WTC11 (cell line): ENCODE data around the gene ZNF292. TPM values are rescaled to one million over a fixed set of nuclear protein-coding genes. Genes with fewer than 3 reads are reported as not detected.

Source experiments
- ATAC-seq: fragments of 200-7000 bp; cut with Tn5 transposase; 2 replicates; pipeline ENCODE4 v1.10.0; 2021; ENCODE audit warnings: mild to moderate bottlenecking, moderate library complexity
- CTCF ChIA-PET: fragments of 300-600 bp; sonication (Branson Sonifier 250); formaldehyde crosslinking; loops from one replicate; lab custom pipeline; 2021; ENCODE audit warnings: antibody characterized with exemption; lab: Charles Lee
- POLR2A ChIA-PET: fragments of 350-600 bp; sonication (Branson Sonifier 250); formaldehyde crosslinking; loops from one replicate; lab custom pipeline; 2021; ENCODE audit warnings: antibody characterized with exemption; lab: Charles Lee
- DNase-seq: peaks from one replicate; pipeline ENCODE4 v3.0.0; 2021; ENCODE audit warnings: low spot score
- H3K27ac Mint-ChIP-seq: 2 replicates; pipeline ENCODE4 v1.8.0; 2021; ENCODE audit warnings: mixed read lengths
- H3K27me3 Mint-ChIP-seq: 2 replicates; pipeline ENCODE4 v1.8.0; 2021; ENCODE audit warnings: low read depth, mild to moderate bottlenecking, moderate library complexity, mixed read lengths
- H3K36me3 Mint-ChIP-seq: 2 replicates; pipeline ENCODE4 v1.8.0; 2021; ENCODE audit warnings: mixed read lengths
- H3K4me1 Mint-ChIP-seq: 2 replicates; pipeline ENCODE4 v1.8.0; 2022; ENCODE audit warnings: mixed read lengths
- H3K4me3 Mint-ChIP-seq: 2 replicates; pipeline ENCODE4 v1.8.0; 2021; ENCODE audit warnings: mild to moderate bottlenecking, moderate library complexity, mixed read lengths
- H3K9me3 Mint-ChIP-seq: 2 replicates; pipeline ENCODE4 v1.8.0; 2021; ENCODE audit warnings: mixed read lengths
- ETV6 ChIP-seq: sonication (generic); formaldehyde crosslinking; IDR thresholded peaks from 2 replicates; pipeline ENCODE4 v1.8.1; 2022; ENCODE audit warnings: mild to moderate bottlenecking, missing genetic modification reagents
- FOXP1 ChIP-seq: sonication (generic); formaldehyde crosslinking; IDR thresholded peaks from 2 replicates; pipeline ENCODE4 v1.8.0; 2022; ENCODE audit warnings: missing genetic modification reagents, mild to moderate bottlenecking, moderate library complexity, borderline replicate concordance
- GABPB1 ChIP-seq: sonication (generic); formaldehyde crosslinking; IDR thresholded peaks from 2 replicates; pipeline ENCODE4 v1.8.1; 2023; ENCODE audit warnings: mild to moderate bottlenecking, missing genetic modification reagents
- GTF2I ChIP-seq: fragments of 250-450 bp; sonication (Bioruptor Pico); conservative IDR thresholded peaks from 2 replicates; pipeline ENCODE4 v1.4.0; 2021; ENCODE audit warnings: mild to moderate bottlenecking
- HMGA2 ChIP-seq: fragments of 250-450 bp; sonication (Bioruptor Pico); IDR thresholded peaks from 2 replicates; pipeline ENCODE4 v1.4.0; 2021; ENCODE audit warnings: mild to moderate bottlenecking, moderate library complexity
- MXD4 ChIP-seq: fragments of 250-450 bp; sonication (Bioruptor Pico); IDR thresholded peaks from 2 replicates; pipeline ENCODE4 v1.8.0; 2021; ENCODE audit warnings: mild to moderate bottlenecking, moderate library complexity, borderline replicate concordance
- OVOL2 ChIP-seq: fragments of 250-450 bp; sonication (Bioruptor Pico); IDR thresholded peaks from 2 replicates; pipeline ENCODE4 v1.9.0; 2021; ENCODE audit warnings: mild to moderate bottlenecking, borderline replicate concordance
- SMAD3 ChIP-seq: sonication (generic); formaldehyde crosslinking; IDR thresholded peaks from 2 replicates; pipeline ENCODE4 v1.8.0; 2022; ENCODE audit warnings: missing genetic modification reagents, mild to moderate bottlenecking, borderline replicate concordance
- ZNF121 ChIP-seq: sonication (generic); formaldehyde crosslinking; IDR thresholded peaks from 2 replicates; pipeline ENCODE4 v1.8.0; 2023; ENCODE audit warnings: missing genetic modification reagents
- ZNF138 ChIP-seq: sonication (generic); formaldehyde crosslinking; conservative IDR thresholded peaks from 2 replicates; pipeline ENCODE4 v1.8.1; 2022; ENCODE audit warnings: mild to moderate bottlenecking, moderate library complexity, missing genetic modification reagents
- ZNF317 ChIP-seq: sonication (generic); formaldehyde crosslinking; IDR thresholded peaks from 2 replicates; pipeline ENCODE4 v1.8.1; 2023; ENCODE audit warnings: low read depth, mild to moderate bottlenecking, moderate library complexity, missing genetic modification reagents, borderline replicate concordance
- ZNF396 ChIP-seq: fragments of 250-450 bp; sonication (Bioruptor Pico); IDR thresholded peaks from 2 replicates; pipeline ENCODE4 v1.8.0; 2021; ENCODE audit warnings: mild to moderate bottlenecking, moderate library complexity, borderline replicate concordance
- ZNF423 ChIP-seq: fragments of 250-450 bp; sonication (Bioruptor Pico); IDR thresholded peaks from 2 replicates; pipeline ENCODE4 v2.1.2; 2022; ENCODE audit warnings: mild to moderate bottlenecking, moderate library complexity
- total RNA-seq: library from RNA; stranded (reverse); gene quantifications from 3 replicates; pipeline ENCODE4 v1.2.3, GENCODE V29; 2021
- TF ChIP-seq, protein P1 (sequence below): fragments of 250-450 bp; sonication (Bioruptor Pico); conservative IDR thresholded peaks from 2 replicates; pipeline ENCODE4 v1.9.0; 2021; ENCODE audit warnings: mild to moderate bottlenecking
- TF ChIP-seq, protein P2 (sequence below): sonication (generic); formaldehyde crosslinking; IDR thresholded peaks from 2 replicates; pipeline ENCODE4 v1.8.1; 2023; ENCODE audit warnings: mild to moderate bottlenecking, missing genetic modification reagents
- TF ChIP-seq, protein P3 (sequence below): sonication (generic); formaldehyde crosslinking; IDR thresholded peaks from 2 replicates; pipeline ENCODE4 v1.8.1; 2022; ENCODE audit warnings: low read depth, missing genetic modification reagents, borderline replicate concordance
- TF ChIP-seq, protein P4 (sequence below): fragments of 200-600 bp; IDR thresholded peaks from 2 replicates; pipeline ENCODE4 v1.8.0; 2022; ENCODE audit warnings: antibody characterized with exemption

Gene ZNF292
- total RNA-seq, 1 experiment from 2014 or later, result 42.1 TPM

DNA sequence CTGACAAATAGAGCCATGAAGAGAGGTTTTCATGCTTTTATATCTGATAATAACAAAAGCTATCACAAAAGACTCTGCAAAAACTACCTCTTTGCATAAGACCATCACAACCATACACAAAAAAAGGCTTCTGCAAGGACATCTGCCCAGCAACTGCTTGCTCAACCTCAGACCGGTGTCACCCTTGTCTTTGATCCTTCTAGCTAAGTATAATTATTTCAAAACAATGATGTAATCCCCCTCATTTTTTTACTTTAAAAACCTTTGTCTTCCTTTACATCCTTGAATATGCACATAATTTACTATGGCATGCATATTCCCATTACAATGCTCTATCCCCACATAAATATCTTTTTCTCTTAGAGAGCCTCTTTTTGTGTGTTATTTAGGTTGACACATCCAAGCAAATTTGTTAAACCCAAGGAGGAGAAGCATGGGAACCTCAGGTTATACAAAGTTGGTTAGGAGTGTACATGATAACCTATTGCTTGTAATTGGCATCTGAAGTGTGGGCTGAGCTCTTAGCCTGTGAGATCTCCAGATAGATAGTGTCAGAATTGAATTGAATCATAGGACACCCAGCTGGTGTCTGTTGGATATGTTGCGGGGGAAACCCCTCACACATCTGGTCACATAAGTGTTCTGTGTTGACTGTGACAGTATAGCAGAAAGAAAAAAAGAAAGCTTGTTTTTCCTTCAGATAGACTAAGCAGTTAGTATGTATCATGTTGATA lies 39.8 kb upstream of the ZNF292 start:
- TF ChIP-seq ZNF317, result no peak
- Mint-ChIP-seq H3K9me3 (peaks cover 2% of the 10 kb centered on the region), H3K27ac (0 out of 2 replicates have a peak overlapping the region, but pooled peaks have one; percentile 3), H3K36me3 (0 out of 2 replicates have a peak, but pooled peaks cover 1% of the 10 kb centered on the region), H3K4me1 (peaks cover 12% of the 10 kb centered on the region), H3K27me3 (no peaks in the 10 kb centered on the region), H3K4me3 (no peak overlapping the region)
- ATAC-seq (no peak), DNase-seq (no peak)
- CTCF ChIA-PET, result interaction anchor here (1.2 kb wide), 1 partner anchor 37 kb away, joined by 7 read pairs; no protein-coding TSS in a partner anchor
- POLR2A ChIA-PET, result no interaction called here

DNA sequence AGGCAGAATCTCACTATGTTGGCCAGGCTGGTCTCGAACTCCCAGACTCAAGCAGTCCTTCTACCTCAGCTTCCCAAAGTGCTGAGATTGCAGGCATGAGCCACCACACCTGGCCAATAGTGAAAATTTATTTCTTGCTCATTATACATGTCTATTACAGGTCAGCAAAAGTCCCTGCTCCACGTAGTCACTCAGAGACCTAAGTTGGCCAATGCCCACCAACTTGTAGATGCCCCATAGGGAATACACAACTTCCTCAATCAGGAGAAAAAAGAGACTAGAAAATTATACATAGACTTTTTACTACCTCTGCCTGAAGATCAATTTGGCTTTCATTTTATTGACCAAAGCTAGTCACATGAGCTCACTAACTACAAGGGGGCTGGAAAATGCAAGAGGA lies 38.4 kb upstream of the ZNF292 start:
- Mint-ChIP-seq H3K27ac (no peak overlapping the region), H3K36me3 (0 out of 2 replicates have a peak, but pooled peaks cover 4% of the 10 kb centered on the region), H3K9me3 (peaks cover 11% of the 10 kb centered on the region), H3K4me1 (peaks cover 12% of the 10 kb centered on the region), H3K27me3 (peaks cover 8% of the 10 kb centered on the region), H3K4me3 (no peak overlapping the region)
- CTCF ChIA-PET, result no interaction called here
- POLR2A ChIA-PET, result no interaction called here
- ATAC-seq, result no peak
- TF ChIP-seq OVOL2 (CRISPR knock-in tag) (no peak), ZNF396 (CRISPR knock-in tag) (no peak), ZNF138 (CRISPR knock-in tag) (no peak), ETV6 (CRISPR knock-in tag) (no peak), SMAD3 (CRISPR knock-in tag) (no peak), GABPB1 (no peak), ZNF121 (CRISPR knock-in tag) (no peak), ZNF317 (no peak), GTF2I (CRISPR knock-in tag) (no peak), MXD4 (no peak), FOXP1 (CRISPR knock-in tag) (no peak), ZNF423 (CRISPR knock-in tag) (no peak), HMGA2 (no peak)
- TF ChIP-seq, protein P1, sequence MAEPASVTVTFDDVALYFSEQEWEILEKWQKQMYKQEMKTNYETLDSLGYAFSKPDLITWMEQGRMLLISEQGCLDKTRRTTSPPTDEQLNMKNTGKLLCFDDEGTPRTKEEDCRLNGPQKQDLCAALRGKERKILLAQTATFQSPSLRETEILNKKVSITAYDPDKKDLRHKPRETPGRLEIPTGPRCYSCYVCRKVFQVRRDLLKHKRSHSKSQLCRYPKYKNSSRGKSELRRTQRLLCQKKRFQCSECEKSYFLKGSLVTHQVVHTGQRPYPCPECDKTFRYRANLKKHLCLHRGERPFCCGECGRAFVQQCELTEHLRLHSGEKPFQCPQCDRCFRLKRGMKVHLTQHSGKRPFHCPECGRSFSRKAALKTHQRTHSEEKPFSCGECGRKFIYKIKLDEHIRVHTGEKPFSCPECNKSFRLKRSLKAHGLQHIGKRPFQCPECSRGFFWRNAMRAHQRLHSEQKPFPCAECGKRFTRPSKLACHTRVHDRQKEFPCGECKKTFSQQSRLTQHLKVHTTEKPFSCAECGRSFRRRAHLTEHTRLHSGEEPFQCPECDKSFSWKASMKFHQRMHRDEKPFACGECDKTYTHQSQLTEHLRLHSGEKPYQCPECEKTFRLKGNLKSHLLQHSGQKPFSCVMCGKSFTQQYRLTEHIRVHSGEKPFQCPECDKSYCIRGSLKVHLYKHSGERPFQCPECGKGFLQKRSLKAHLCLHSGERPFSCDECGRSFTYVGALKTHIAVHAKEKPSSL (CRISPR knock-in tag), result no peak
- TF ChIP-seq, protein P2, sequence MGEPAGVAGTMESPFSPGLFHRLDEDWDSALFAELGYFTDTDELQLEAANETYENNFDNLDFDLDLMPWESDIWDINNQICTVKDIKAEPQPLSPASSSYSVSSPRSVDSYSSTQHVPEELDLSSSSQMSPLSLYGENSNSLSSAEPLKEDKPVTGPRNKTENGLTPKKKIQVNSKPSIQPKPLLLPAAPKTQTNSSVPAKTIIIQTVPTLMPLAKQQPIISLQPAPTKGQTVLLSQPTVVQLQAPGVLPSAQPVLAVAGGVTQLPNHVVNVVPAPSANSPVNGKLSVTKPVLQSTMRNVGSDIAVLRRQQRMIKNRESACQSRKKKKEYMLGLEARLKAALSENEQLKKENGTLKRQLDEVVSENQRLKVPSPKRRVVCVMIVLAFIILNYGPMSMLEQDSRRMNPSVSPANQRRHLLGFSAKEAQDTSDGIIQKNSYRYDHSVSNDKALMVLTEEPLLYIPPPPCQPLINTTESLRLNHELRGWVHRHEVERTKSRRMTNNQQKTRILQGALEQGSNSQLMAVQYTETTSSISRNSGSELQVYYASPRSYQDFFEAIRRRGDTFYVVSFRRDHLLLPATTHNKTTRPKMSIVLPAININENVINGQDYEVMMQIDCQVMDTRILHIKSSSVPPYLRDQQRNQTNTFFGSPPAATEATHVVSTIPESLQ (CRISPR knock-in tag), result no peak
- TF ChIP-seq, protein P3, sequence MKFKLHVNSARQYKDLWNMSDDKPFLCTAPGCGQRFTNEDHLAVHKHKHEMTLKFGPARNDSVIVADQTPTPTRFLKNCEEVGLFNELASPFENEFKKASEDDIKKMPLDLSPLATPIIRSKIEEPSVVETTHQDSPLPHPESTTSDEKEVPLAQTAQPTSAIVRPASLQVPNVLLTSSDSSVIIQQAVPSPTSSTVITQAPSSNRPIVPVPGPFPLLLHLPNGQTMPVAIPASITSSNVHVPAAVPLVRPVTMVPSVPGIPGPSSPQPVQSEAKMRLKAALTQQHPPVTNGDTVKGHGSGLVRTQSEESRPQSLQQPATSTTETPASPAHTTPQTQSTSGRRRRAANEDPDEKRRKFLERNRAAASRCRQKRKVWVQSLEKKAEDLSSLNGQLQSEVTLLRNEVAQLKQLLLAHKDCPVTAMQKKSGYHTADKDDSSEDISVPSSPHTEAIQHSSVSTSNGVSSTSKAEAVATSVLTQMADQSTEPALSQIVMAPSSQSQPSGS, result no peak
- TF ChIP-seq, protein P4, sequence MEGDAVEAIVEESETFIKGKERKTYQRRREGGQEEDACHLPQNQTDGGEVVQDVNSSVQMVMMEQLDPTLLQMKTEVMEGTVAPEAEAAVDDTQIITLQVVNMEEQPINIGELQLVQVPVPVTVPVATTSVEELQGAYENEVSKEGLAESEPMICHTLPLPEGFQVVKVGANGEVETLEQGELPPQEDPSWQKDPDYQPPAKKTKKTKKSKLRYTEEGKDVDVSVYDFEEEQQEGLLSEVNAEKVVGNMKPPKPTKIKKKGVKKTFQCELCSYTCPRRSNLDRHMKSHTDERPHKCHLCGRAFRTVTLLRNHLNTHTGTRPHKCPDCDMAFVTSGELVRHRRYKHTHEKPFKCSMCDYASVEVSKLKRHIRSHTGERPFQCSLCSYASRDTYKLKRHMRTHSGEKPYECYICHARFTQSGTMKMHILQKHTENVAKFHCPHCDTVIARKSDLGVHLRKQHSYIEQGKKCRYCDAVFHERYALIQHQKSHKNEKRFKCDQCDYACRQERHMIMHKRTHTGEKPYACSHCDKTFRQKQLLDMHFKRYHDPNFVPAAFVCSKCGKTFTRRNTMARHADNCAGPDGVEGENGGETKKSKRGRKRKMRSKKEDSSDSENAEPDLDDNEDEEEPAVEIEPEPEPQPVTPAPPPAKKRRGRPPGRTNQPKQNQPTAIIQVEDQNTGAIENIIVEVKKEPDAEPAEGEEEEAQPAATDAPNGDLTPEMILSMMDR, result no peak
- no peak for DNase-seq
